CD4-positive, alpha-beta T cell (primary cell): ENCODE data around the gene POLE. TPM values are rescaled to one million over a fixed set of nuclear protein-coding genes. Genes with fewer than 3 reads are reported as not detected.

ENCODE experiments used
- ATAC-seq: fragments of 200-7000 bp; cut with Tn5 transposase; one replicate; pipeline ENCODE4 v1.10.0; 2022; ENCODE audit warnings: mild to moderate bottlenecking; ENCODE audit not compliant: poor library complexity
- CTCF ChIA-PET: fragments of 350-600 bp; sonication (Branson Sonifier 250); formaldehyde crosslinking; loops from one replicate; lab custom pipeline; 2021; ENCODE audit warnings: antibody characterized with exemption, inconsistent platforms; lab: Charles Lee
- POLR2A ChIA-PET: fragments of 350-600 bp; sonication (Branson Sonifier 250); formaldehyde crosslinking; loops from one replicate; lab custom pipeline; 2021; ENCODE audit warnings: antibody characterized with exemption, inconsistent platforms; lab: Charles Lee
- DNase-seq, 14 experiments: peaks; one replicate each; pipeline ENCODE4 v3.0.0-alpha.2; 2013 to 2020; ENCODE audit warnings: mixed read lengths in 2 of 14
- H3K27ac ChIP-seq, 2 donors: one replicate each; pipeline versions ENCODE4 v1.5.1 to v1.7.0; 2013; ENCODE audit warnings: low read length in 2 of 2, low read depth in 1 of 2, mild to moderate bottlenecking in 1 of 2
- H3K27me3 ChIP-seq, 2 experiments: 1 replicate in 1 of 2; 2 replicates in 1 of 2; pipeline versions ENCODE4 v1.6.1 to v1.7.0; 2013; ENCODE audit warnings: low read length in 2 of 2, control low read depth in 1 of 2, mild to moderate bottlenecking in 1 of 2, moderate library complexity in 1 of 2; ENCODE audit not compliant: insufficient read depth in 2 of 2, control insufficient read depth in 1 of 2
- H3K36me3 ChIP-seq: one replicate; pipeline ENCODE4 v1.6.1; 2013; ENCODE audit warnings: low read length, control low read depth; ENCODE audit not compliant: insufficient read depth
- H3K4me1 ChIP-seq: one replicate; pipeline ENCODE4 v1.6.1; 2013; ENCODE audit warnings: low read length, control low read depth; ENCODE audit not compliant: insufficient read depth
- H3K4me3 ChIP-seq: one replicate; pipeline ENCODE4 v1.5.1; 2013; ENCODE audit warnings: mild to moderate bottlenecking, low read length, moderate library complexity
- H3K9me3 ChIP-seq, 2 experiments: 1 replicate in 1 of 2; 2 replicates in 1 of 2; pipeline versions ENCODE4 v1.6.1 to v1.7.0; 2013; ENCODE audit warnings: low read length in 2 of 2, mild to moderate bottlenecking in 2 of 2, control low read depth in 1 of 2, moderate library complexity in 1 of 2; ENCODE audit not compliant: control insufficient read depth in 1 of 2, insufficient read depth in 1 of 2
- H3K27ac Mint-ChIP-seq: one replicate; pipeline ENCODE4 v1.8.0; 2020; ENCODE audit warnings: mixed read lengths
- H3K27me3 Mint-ChIP-seq: one replicate; pipeline ENCODE4 v1.8.0; 2021; ENCODE audit warnings: mixed read lengths
- H3K36me3 Mint-ChIP-seq: one replicate; pipeline ENCODE4 v1.8.0; 2021; ENCODE audit warnings: low read depth, mixed read lengths
- H3K4me1 Mint-ChIP-seq: one replicate; pipeline ENCODE4 v1.8.0; 2021; ENCODE audit warnings: low read depth, mixed read lengths
- H3K4me3 Mint-ChIP-seq: one replicate; pipeline ENCODE4 v1.8.0; 2020; ENCODE audit warnings: mild to moderate bottlenecking, mixed read lengths
- H3K9me3 Mint-ChIP-seq: one replicate; pipeline ENCODE4 v1.8.0; 2020; ENCODE audit warnings: mixed read lengths
- intact Hi-C, 2 experiments: fragments of 100-400 bp; cut with DNase I in 1 of 2; cut with micrococcal nuclease in 1 of 2; formaldehyde crosslinking; loops; one replicate each; pipeline versions ENCODE4 v1.15.1 to v1.9.0; 2023 to 2025; cut with DNase I, micrococcal nuclease
- total RNA-seq, 174 experiments: library from RNA in 2 of 174; stranded (reverse) in 2 of 174; gene quantifications; one replicate each; pipeline ENCODE4 v1.2.3 and lab custom pipeline; 2021 to 2026
- TF ChIP-seq, protein P1 (sequence below): fragments of 200-600 bp; IDR thresholded peaks from one replicate; pipeline ENCODE4 v1.8.0; 2022; ENCODE audit warnings: antibody characterized with exemption, mild to moderate bottlenecking

Gene POLE
- total RNA-seq, 2 experiments from 2014 or later = 41.8 to 46.1 TPM

DNA sequence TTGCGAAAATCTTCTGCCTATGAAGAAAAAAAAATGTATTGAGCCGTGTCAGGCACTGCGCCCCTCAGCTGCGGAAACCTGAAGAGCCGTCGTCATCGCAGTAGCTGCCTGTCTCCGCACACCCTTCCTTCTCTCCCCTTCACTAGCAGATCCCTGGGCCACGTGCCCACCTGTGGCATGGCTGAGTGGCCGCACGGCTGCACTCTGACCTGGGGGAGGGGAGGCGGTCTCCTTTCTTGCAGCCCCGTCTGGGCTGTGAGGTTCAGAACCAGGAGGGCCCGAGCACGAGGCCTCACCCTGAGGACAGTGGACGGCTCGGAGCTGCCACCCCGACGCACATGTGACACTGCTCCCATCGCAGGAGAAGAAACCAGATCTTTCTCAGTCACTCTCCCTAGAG is 48.4 kb upstream of the POLE start:
- ATAC-seq (no peak), DNase-seq (no peak)
- Histone ChIP-seq H3K36me3 (peaks cover 80% of the 10 kb centered on the region), H3K9me3 (no peaks in the 10 kb centered on the region), H3K4me3 (no peak overlapping the region), H3K27me3 (no peaks in the 10 kb centered on the region), H3K27ac (no peak overlapping the region), H3K4me1 (no peaks in the 10 kb centered on the region)
- ChIA-PET CTCF (no interaction called here), POLR2A (interaction anchor here (0.7 kb wide), 1 partner anchor 135 kb away, joined by 4 read pairs; no protein-coding TSS in a partner anchor)
- H3K9me3 Mint-ChIP-seq = no peaks in the 10 kb centered on the region
- peaks cover 91% of the 10 kb centered on the region for H3K36me3 Mint-ChIP-seq
- H3K27me3 Mint-ChIP-seq = no peaks in the 10 kb centered on the region
- no peaks in the 10 kb centered on the region for H3K4me1 Mint-ChIP-seq
- no peak overlapping the region for H3K4me3 Mint-ChIP-seq
- intact Hi-C loops = no loop called here
- H3K27ac Mint-ChIP-seq = no peak overlapping the region
- TF ChIP-seq, protein P1, sequence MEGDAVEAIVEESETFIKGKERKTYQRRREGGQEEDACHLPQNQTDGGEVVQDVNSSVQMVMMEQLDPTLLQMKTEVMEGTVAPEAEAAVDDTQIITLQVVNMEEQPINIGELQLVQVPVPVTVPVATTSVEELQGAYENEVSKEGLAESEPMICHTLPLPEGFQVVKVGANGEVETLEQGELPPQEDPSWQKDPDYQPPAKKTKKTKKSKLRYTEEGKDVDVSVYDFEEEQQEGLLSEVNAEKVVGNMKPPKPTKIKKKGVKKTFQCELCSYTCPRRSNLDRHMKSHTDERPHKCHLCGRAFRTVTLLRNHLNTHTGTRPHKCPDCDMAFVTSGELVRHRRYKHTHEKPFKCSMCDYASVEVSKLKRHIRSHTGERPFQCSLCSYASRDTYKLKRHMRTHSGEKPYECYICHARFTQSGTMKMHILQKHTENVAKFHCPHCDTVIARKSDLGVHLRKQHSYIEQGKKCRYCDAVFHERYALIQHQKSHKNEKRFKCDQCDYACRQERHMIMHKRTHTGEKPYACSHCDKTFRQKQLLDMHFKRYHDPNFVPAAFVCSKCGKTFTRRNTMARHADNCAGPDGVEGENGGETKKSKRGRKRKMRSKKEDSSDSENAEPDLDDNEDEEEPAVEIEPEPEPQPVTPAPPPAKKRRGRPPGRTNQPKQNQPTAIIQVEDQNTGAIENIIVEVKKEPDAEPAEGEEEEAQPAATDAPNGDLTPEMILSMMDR = no peak

- intact Hi-C loops = no loop called here
- ChIA-PET POLR2A (no interaction called here), CTCF (no interaction called here)
- Histone ChIP-seq H3K36me3 (peaks cover 72% of the 10 kb centered on the region), H3K27ac (no peak overlapping the region), H3K27me3 (no peaks in the 10 kb centered on the region), H3K4me1 (no peaks in the 10 kb centered on the region), H3K9me3 (no peaks in the 10 kb centered on the region), H3K4me3 (no peak overlapping the region)
- Mint-ChIP-seq H3K4me3 (no peak overlapping the region), H3K4me1 (no peaks in the 10 kb centered on the region), H3K27me3 (no peaks in the 10 kb centered on the region), H3K9me3 (no peaks in the 10 kb centered on the region), H3K36me3 (peaks cover 88% of the 10 kb centered on the region), H3K27ac (no peak overlapping the region)
- TF ChIP-seq, protein P1 = no peak
- no peak for ATAC-seq
- DNase-seq = no peak
Measured at GRCh38 chr12:132734206-132734605, 47.1 kb upstream of the POLE start.

- CTCF ChIA-PET = no interaction called here
- Mint-ChIP-seq H3K27ac (no peak overlapping the region), H3K4me1 (no peaks in the 10 kb centered on the region), H3K4me3 (no peak overlapping the region), H3K9me3 (no peaks in the 10 kb centered on the region), H3K36me3 (peaks cover 89% of the 10 kb centered on the region), H3K27me3 (no peaks in the 10 kb centered on the region)
- peaks cover 75% of the 10 kb centered on the region for H3K36me3 ChIP-seq
- DNase-seq (no peak), ATAC-seq (no peak)
- H3K4me3 ChIP-seq = no peak overlapping the region
- H3K27me3 ChIP-seq = no peaks in the 10 kb centered on the region
- no peaks in the 10 kb centered on the region for H3K4me1 ChIP-seq
- intact Hi-C loops = no loop called here
- H3K27ac ChIP-seq = no peak overlapping the region
- POLR2A ChIA-PET = no interaction called here
- TF ChIP-seq, protein P1 = no peak
- no peaks in the 10 kb centered on the region for H3K9me3 ChIP-seq
Measured at GRCh38 chr12:132731574-132731973, 44.4 kb upstream of the POLE start.
